ENCODE results near the gene NOP58.
"Not testable (repeated sequence)": the region's sequence is repeated elsewhere in the genome, so short reads cannot be mapped to it uniquely, and the experiment has no call there.

Gene NOP58

DNA sequence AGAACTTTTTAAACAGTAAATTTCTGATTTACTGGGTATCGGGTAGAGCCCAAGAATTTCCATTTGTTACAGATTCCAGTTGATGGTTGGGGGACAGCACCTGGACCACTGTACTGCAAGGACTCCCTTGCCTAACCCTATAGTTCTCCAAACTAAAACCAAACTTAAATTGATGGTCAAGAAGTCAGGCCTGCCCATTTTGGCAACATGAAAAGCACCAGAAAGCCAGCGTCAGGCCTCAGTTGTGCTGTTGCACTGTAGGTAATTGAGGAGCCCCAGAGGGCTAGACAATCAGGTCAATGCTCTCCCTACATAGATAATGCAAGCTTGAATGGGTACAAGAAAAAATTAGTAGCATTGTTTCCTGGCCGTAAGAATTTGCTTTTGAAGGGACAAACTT lies 40.5 kb downstream of the NOP58 start:
- in situ Hi-C loops (cut with MboI; ENCODE audit: low sequenced_read_pairs) = no loop called here

DNA sequence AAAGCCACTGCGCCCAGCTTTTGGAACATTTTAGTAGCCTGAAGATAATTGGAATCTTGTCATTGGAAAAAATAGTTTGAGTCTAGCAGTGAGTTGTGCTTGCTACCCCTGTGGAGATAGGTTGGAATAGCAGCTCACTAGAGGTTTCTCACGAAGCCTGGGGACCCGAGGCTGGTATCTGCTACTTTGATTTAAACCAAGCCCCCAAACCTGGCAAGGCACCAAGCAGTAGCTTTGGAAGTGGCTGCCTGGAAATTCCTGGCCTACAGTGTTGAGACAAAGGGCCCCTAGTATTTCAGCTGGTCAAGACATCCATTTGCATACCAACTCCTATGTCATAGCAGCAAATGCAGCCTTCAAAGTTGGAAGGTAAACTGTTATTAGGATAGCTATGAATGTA lies 42.1 kb downstream of the NOP58 start:
- in situ Hi-C loops (cut with MboI; ENCODE audit: low sequenced_read_pairs) = no loop called here

DNA sequence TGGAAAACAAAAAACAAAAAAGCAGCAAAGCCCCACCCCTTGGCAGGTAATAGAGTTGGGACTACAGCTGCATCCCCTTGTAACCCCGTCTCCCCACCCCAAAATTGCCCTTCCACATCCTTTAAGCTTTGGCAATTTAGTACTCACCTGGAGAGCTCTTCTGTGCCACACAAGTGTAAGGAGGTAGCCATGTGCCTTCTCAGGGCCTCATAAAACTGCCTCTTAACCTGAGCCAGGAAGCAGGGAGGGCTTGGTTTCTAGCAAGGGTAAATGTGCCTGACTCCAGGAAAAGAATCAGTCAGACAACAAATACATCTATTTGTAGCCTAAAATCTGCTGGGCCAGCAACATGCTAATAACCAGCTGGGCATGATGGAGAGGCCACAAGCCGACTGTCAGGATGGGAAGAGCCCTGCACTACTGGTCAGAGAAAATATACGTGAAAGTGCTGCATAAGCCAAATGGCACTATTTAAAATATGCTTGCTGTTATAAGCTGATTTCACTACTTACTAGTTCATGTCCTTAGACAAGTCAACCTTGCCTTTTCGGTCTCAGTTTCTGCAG lies 46.3 kb downstream of the NOP58 start:
- in situ Hi-C loops (cut with MboI; ENCODE audit: low sequenced_read_pairs) = no loop called here

- in situ Hi-C loops (cut with MboI; ENCODE audit: low sequenced_read_pairs) = no loop called here
Observed at GRCh38 chr2:202314116-202314515, 48.6 kb downstream of the NOP58 start.

DNA sequence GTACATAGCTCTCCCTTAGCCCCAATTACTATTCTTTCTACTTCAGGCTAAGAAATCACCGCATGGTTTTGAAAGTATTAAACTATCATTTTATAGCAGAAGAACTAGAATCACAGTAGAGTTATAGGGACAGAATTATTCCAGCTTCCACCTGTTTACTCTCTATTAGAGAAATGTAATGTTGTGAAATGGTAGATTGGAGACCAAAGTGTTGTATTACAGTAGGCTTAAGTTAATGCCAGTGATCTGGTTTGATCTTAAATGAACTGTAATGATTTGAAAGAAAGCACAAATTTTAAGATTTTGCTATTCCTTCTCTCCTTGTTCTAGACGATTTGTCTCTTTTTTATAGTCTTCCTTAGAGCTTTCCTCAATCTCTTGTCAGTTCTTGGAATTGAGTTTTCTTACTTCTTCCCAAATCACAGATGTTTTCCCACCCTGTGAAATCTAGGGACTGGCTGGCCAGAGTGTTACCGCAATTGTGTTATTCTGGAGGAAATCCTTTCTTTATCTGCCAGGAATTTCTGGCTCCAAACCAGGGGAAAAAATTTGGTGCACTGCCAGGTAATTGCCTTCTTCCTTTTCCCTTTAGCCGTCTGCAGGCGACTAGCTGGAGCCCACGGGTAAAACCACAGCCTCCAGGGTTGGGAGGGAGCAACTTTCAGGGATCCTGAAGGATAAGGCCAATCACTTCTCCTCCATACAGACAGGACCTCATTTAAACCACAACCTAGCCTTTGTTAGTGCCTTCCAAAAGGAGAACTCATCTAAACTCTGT lies 51.7 kb downstream of the NOP58 start:
- in situ Hi-C loops (cut with MboI; ENCODE audit: low sequenced_read_pairs) = no loop called here

- in situ Hi-C loops (cut with MboI; ENCODE audit: low sequenced_read_pairs) = not testable (repeated sequence)
Observed at GRCh38 chr2:202320362-202320761, 54.8 kb downstream of the NOP58 start.

DNA sequence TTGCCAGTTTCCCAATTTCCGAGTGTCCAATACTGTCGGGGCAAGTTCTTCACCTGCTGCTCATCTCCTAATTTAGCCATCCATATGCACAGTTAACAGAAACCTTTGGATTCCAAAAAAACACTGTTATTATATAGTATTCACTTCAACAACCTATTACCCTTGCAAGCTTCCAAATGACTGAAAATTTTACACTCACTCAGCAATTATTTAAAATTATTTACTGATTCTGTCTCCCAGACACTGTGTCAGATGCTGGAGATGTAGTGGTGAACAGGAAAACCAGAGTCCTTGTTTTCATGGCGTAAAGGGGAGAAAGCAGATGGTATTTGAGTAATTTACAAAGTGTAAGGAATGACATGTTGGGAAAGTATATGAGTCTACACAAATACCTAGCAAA lies 56.9 kb downstream of the NOP58 start:
- in situ Hi-C loops (cut with MboI; ENCODE audit: low sequenced_read_pairs) = no loop called here

DNA sequence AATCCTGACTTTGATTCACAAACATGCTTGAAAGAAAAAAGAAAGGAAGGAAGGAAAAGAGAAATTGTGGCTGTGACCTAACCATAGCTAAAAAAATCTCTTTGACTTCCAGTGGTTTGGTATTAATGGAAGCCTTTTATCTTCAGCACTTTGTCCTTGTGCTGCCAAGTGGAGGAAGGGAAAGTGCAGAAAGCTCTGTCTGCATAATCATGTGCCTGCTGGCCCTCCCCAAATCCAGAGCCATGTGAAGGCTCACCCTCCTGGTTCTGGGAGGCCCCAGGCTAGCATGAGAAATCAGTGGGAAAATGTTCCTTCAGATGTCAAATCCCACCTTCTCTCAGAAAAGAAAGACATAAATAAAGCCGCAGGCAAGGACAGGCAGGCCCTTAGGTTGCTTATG lies 62.3 kb downstream of the NOP58 start:
- in situ Hi-C loops (cut with MboI; ENCODE audit: low sequenced_read_pairs) = no loop called here

DNA sequence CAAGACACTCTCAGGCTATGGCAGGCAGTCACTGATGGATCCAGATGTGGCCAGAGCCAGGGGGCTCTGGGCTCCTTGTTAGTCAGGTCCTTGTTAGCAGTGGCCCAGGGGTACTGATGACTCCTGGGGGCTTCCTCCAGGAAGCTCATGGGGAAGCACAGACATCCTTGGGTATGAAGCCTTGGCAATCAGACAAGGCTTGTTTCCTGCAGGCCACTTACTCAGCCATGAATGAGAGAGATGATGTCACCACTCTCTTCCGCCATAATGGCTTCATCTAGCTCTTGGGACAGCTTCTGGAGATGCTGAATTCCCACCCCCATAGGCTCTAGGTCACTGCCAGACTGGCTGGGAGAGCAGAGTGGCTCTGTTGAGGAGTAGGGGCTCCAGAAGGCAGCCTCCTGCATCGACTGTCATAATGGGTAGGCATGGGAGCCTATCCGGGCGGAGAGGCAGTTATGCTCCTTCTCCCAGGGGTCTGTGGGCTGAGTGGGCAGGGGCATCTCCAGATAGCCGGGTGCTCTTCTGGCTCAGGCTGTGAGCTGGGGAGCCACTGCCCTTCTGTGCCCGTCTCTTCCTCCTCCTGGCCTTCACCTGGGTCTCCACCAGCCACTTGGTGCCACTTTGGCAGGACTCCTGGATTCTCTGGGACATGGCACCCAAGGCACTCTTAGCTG lies 70.4 kb downstream of the NOP58 start:
- in situ Hi-C loops (cut with MboI; ENCODE audit: low sequenced_read_pairs) = no loop called here

- in situ Hi-C loops (cut with MboI; ENCODE audit: low sequenced_read_pairs) = no loop called here
Observed at GRCh38 chr2:202337151-202337550, 71.6 kb downstream of the NOP58 start.

DNA sequence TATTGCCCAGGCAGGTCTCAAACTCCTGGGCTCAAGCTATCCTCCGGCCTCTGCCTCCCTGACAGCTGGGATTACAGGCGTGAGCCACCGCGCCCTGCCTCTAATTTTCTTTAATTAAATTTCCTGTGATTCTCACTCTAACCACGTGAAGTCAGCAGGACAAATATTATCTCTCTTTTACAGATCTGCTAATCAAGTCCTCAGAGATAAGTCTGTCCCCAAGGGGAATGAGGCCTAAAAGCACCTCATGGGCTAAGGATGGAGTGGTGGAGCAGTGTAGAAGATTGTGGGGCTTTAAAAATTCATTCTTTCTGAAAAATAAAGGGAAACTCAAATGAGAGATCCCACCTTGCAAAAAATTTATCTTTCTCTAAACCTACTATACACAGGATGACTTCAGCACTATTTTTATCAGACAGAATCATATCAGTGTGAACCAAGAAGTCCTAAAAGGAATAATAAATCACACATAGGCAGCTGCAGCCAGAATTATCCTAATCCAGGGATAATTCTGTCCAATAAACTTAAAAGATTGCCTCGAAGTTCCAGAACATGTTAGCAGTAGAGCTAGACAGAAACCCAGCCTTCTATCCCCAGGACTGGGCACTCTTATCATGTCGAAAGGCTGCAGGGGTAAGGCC lies 72.3 kb downstream of the NOP58 start:
- in situ Hi-C loops (cut with MboI; ENCODE audit: low sequenced_read_pairs) = no loop called here

- in situ Hi-C loops (cut with MboI; ENCODE audit: low sequenced_read_pairs) = no loop called here
Observed at GRCh38 chr2:202339071-202339870, 73.7 kb downstream of the NOP58 start.

GRCh38 chr2:202344178-202344577 lies 78.6 kb downstream of the NOP58 start:
- in situ Hi-C loops (cut with MboI; ENCODE audit: low sequenced_read_pairs) = no loop called here

GRCh38 chr2:202346180-202346579 lies 80.6 kb downstream of the NOP58 start:
- in situ Hi-C loops (cut with MboI; ENCODE audit: low sequenced_read_pairs) = no loop called here

Measured in HL-60/S4 treated with phorbol 12-myristate 13-acetate at 8.2 ng/mL for 4 days and 3 days (cell line).